ENCODE data around the gene CALCR. TPM values are rescaled to one million over a fixed set of nuclear protein-coding genes. Genes with fewer than 3 reads are reported as not detected.

Gene CALCR
- total and polyA plus RNA-seq, 9 of the 15 experiments (the other 6 are each of a cell fraction or from before 2014, with no cell fraction given): 0.04 to 0.14 (median 0.09) TPM; not detected in 3

GRCh38 chr7:93402944-93403343 is 171.6 kb downstream of the CALCR start (continued):
- TF ChIP-seq, protein P1, sequence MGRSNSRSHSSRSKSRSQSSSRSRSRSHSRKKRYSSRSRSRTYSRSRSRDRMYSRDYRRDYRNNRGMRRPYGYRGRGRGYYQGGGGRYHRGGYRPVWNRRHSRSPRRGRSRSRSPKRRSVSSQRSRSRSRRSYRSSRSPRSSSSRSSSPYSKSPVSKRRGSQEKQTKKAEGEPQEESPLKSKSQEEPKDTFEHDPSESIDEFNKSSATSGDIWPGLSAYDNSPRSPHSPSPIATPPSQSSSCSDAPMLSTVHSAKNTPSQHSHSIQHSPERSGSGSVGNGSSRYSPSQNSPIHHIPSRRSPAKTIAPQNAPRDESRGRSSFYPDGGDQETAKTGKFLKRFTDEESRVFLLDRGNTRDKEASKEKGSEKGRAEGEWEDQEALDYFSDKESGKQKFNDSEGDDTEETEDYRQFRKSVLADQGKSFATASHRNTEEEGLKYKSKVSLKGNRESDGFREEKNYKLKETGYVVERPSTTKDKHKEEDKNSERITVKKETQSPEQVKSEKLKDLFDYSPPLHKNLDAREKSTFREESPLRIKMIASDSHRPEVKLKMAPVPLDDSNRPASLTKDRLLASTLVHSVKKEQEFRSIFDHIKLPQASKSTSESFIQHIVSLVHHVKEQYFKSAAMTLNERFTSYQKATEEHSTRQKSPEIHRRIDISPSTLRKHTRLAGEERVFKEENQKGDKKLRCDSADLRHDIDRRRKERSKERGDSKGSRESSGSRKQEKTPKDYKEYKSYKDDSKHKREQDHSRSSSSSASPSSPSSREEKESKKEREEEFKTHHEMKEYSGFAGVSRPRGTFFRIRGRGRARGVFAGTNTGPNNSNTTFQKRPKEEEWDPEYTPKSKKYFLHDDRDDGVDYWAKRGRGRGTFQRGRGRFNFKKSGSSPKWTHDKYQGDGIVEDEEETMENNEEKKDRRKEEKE (IDR thresholded peaks at IDR 0.05; ENCODE audit: borderline replicate concordance in 1 of 2, control insufficient read depth in 1 of 2, low read depth in 2 of 2, low read length in 1 of 2): no peak
- no peak for TF ChIP-seq ZNF232 (CRISPR knock-in tag; IDR thresholded peaks at IDR 0.05)
- TF ChIP-seq ZNF175 (CRISPR knock-in tag; IDR thresholded peaks at IDR 0.05; ENCODE audit: low read depth): peak; percentile 49; the same call in 1 of the 2 replicates
- no peak for TF ChIP-seq SRSF1 (IDR thresholded peaks at IDR 0.05; ENCODE audit: low read depth, low read length)
- TF ChIP-seq DEAF1 (CRISPR knock-in tag; IDR thresholded peaks at IDR 0.05): no peak
- TF ChIP-seq GABPA (tag; conservative IDR thresholded peaks at IDR 0.05; ENCODE audit: low read depth): peak; percentile 32; the same call in 1 of the 2 replicates
- no peak for TF ChIP-seq RAD51 (IDR thresholded peaks at IDR 0.05; ENCODE audit: borderline replicate concordance, low read depth)

All from K562 (cell line).